ENCODE results near the gene LCA5.

DNA sequence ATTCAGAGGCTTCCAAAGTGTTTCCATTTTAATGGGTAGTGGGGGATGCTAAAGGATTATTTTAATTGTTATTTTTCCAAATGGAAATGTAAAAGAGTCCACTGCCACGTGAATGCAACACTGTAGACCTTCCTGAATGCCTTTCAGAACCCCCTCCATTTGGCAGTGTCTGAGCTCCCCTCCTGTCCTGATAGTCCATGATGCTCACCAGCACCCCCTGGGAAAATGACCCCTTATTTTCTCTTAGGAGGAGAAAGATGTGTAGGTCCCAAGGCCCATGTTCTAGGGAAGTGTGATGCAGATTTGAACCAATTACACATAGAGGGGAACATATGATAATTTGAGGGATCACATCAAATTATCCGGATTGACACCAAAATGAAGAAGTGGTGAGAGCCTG lies 47.1 kb upstream of the LCA5 start:
- TF ChIP-seq, protein P1, sequence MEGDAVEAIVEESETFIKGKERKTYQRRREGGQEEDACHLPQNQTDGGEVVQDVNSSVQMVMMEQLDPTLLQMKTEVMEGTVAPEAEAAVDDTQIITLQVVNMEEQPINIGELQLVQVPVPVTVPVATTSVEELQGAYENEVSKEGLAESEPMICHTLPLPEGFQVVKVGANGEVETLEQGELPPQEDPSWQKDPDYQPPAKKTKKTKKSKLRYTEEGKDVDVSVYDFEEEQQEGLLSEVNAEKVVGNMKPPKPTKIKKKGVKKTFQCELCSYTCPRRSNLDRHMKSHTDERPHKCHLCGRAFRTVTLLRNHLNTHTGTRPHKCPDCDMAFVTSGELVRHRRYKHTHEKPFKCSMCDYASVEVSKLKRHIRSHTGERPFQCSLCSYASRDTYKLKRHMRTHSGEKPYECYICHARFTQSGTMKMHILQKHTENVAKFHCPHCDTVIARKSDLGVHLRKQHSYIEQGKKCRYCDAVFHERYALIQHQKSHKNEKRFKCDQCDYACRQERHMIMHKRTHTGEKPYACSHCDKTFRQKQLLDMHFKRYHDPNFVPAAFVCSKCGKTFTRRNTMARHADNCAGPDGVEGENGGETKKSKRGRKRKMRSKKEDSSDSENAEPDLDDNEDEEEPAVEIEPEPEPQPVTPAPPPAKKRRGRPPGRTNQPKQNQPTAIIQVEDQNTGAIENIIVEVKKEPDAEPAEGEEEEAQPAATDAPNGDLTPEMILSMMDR (conservative IDR thresholded peaks at IDR 0.05; ENCODE audit: low read depth, low read length), result 0 out of 2 replicates have a peak, but pooled peaks have one; percentile 9
- TF ChIP-seq EZH2 (IDR thresholded peaks at IDR 0.05; ENCODE audit: low read length, unreplicated experiment), result no peak
- TF ChIP-seq EZH2phosphoT487 (IDR thresholded peaks at IDR 0.05; ENCODE audit: borderline replicate concordance, low read length), result no peak
